ENCODE measurements around the gene SVOP.
A peak's percentile ranks its signal among the peaks of the same experiment; 100 is the strongest.

Gene SVOP

DNA sequence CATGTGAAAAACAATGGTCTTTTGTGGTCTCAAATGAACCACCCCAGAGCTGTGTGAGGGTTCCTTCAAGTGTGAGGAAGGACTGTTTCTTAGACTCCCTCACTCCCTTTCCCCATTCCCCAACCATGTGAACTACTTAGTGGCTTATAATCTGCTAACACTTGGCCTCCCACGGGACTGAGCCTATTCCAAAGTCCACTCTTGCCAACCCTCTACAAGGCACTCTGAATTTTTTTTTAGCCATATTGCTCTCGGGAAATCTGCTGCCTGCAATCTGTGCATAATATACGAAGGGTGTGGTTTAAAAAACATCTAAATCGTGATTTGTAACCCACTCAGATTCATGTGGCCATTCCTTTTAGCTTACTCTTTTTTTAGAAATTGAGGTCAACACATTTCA lies 2.6 kb downstream of the SVOP start:
- Histone ChIP-seq H3K9me3 (no peaks in the 10 kb centered on the region), H3K36me3 (no peaks in the 10 kb centered on the region), H3K4me1 (peaks cover 0 to 5% (median 2%) of the 10 kb centered on the region in 4 donors), H3K4me3 (no peak overlapping the region), H3K27ac (no peak overlapping the region), H3K27me3 (peaks cover 0 to 4% of the 10 kb centered on the region in 2 donors)
- DNase-seq = no peak
- intact Hi-C loops (cut with DNase I; ENCODE audit: low total_unique reads) = no loop called here
- TF ChIP-seq, protein P1, sequence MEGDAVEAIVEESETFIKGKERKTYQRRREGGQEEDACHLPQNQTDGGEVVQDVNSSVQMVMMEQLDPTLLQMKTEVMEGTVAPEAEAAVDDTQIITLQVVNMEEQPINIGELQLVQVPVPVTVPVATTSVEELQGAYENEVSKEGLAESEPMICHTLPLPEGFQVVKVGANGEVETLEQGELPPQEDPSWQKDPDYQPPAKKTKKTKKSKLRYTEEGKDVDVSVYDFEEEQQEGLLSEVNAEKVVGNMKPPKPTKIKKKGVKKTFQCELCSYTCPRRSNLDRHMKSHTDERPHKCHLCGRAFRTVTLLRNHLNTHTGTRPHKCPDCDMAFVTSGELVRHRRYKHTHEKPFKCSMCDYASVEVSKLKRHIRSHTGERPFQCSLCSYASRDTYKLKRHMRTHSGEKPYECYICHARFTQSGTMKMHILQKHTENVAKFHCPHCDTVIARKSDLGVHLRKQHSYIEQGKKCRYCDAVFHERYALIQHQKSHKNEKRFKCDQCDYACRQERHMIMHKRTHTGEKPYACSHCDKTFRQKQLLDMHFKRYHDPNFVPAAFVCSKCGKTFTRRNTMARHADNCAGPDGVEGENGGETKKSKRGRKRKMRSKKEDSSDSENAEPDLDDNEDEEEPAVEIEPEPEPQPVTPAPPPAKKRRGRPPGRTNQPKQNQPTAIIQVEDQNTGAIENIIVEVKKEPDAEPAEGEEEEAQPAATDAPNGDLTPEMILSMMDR (IDR thresholded peaks at IDR 0.05) = no peak

DNA sequence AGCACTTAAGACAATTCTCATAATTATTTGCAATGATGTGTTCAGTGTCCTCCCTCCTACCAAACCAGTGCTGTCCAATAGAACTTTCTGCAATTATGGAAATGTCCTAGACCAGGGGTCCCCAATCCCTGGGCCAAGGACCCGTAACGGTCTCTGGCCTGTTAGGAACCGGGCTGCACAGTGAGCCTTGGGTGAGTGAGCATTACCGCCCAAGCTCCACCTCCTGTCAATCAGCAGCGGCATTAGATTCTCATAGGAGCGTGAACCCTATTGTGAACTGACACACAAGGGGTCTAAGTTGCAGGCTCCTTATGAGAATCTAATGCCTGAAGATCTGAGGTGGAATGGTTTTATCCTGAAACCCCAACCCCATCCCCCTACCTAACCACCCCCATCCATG lies 3.9 kb downstream of the SVOP start:
- no peaks in the 10 kb centered on the region for H3K36me3 ChIP-seq
- peaks cover 0 to 5% (median 2%) of the 10 kb centered on the region in 4 donors for H3K4me1 ChIP-seq
- intact Hi-C loops (cut with DNase I; ENCODE audit: low total_unique reads) = no loop called here
- TF ChIP-seq, protein P1 (IDR thresholded peaks at IDR 0.05) = no peak
- H3K27me3 ChIP-seq = peaks cover 0 to 4% of the 10 kb centered on the region in 2 donors
- DNase-seq = no peak
- H3K27ac ChIP-seq = no peak overlapping the region
- no peaks in the 10 kb centered on the region for H3K9me3 ChIP-seq
- H3K4me3 ChIP-seq = no peak overlapping the region

DNA sequence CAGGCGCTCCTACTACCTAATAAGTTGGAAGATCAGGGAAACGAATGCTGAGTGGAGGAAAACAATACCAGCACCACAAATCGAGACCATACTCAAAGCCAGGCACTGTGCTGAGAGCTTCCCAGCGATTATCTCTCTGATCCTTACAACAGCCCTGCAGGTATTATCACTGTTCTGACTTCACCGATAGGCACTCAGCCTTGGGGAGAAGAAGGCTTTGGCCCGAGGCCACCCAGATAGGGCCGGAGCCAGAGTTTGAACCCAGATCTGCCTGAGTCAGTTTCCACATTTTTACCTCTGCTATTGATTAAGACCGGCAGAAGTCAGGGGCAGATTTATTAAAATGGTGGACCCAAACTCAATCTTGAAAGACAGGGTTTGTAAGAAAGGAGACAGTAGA lies 4.9 kb downstream of the SVOP start:
- Histone ChIP-seq H3K27me3 (peaks cover 0 to 4% of the 10 kb centered on the region in 2 donors), H3K9me3 (no peaks in the 10 kb centered on the region), H3K4me1 (peaks cover 0 to 5% (median 1%) of the 10 kb centered on the region in 4 donors), H3K4me3 (no peak overlapping the region), H3K27ac (no peak overlapping the region), H3K36me3 (no peaks in the 10 kb centered on the region)
- DNase-seq = peak in 1 of 2 donors; percentile 15
- intact Hi-C loops (cut with DNase I; ENCODE audit: low total_unique reads) = no loop called here
- TF ChIP-seq, protein P1 (IDR thresholded peaks at IDR 0.05) = no peak

DNA sequence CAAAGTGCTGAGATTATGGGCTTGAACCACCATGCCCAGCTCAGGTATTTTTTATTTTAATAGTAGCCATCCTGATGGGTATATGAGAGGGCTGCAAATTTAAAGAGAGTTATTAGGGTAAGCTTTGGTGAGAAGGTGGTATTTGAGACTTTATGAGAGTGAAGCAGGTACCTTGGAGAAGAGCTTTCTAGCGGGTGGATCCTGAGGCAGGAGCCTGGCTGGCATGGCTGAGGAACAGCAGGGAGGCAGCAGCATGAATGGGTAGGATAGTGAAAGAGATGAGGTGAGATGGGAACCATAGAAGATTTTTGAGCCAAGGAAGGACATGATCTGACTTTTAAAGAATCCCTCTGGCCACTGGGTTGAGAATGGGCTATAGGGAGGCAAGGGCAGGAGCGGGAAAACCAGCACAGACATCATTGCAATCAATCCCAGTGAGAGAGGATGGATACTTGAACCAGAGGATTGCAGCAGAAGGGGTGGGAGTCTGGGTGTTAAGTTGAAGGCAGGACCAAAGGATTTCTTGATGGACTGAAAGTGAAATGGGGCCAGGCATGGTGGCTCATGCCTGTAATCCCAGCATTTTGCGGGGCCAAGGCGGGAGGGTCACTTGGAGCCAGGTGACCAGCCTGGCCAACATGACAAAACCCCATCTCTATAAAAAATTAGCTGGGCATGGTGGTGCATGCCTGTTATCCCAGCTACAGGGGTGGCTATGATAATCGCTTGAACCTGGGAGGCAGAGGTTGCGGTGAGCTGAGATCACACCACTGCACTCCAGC lies 5.7 kb downstream of the SVOP start:
- H3K9me3 ChIP-seq = no peaks in the 10 kb centered on the region

DNA sequence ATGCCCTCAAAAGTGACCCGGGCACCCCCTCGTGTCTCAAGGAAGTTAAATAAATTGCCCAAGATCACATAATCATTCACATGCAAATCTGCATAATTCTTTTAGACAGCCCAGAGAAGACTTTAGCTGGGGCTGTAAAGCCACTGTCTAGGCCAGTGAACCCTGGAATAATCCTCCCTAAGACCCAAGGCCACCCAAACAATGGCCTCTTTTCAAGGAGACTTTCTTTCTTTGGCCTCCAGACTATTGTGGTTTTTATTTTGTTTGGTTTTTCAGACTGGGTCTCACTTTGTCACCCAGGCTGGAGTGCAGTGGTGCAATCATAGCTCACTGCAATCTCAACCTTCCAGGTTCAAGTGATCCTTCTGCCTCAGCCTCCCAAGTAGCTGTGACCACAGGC lies 10.6 kb downstream of the SVOP start:
- H3K4me1 ChIP-seq = no peaks in the 10 kb centered on the region
- H3K36me3 ChIP-seq = no peaks in the 10 kb centered on the region
- intact Hi-C loops (cut with DNase I; ENCODE audit: low total_unique reads) = no loop called here
- no peak for DNase-seq
- peaks cover 0 to 2% of the 10 kb centered on the region in 2 donors for H3K27me3 ChIP-seq
- H3K9me3 ChIP-seq = no peaks in the 10 kb centered on the region
- no peak overlapping the region for H3K27ac ChIP-seq
- TF ChIP-seq, protein P1 (IDR thresholded peaks at IDR 0.05) = no peak
- H3K4me3 ChIP-seq = no peak overlapping the region

More for the DNA sequence above, 5.7 kb downstream of the SVOP start:
- H3K27me3 ChIP-seq = peaks cover 0 to 4% of the 10 kb centered on the region in 2 donors
- peak in 1 of 2 donors; percentile 5 for DNase-seq
- TF ChIP-seq, protein P1 (IDR thresholded peaks at IDR 0.05) = no peak
- H3K4me1 ChIP-seq = no peaks in the 10 kb centered on the region
- intact Hi-C loops (cut with DNase I; ENCODE audit: low total_unique reads) = no loop called here
- no peak overlapping the region for H3K4me3 ChIP-seq
- no peaks in the 10 kb centered on the region for H3K36me3 ChIP-seq
- no peak overlapping the region for H3K27ac ChIP-seq

All from tibial artery (tissue), 4 donors.